IPS-NIHi7 (cell line): ENCODE data around the gene CLIC5.

Experiments
- DNase-seq: peaks from one replicate; pipeline ENCODE4 v3.0.0; 2012; ENCODE audit warnings: mixed read lengths; ENCODE audit errors: extremely low spot score

CLIC5 gene

DNA sequence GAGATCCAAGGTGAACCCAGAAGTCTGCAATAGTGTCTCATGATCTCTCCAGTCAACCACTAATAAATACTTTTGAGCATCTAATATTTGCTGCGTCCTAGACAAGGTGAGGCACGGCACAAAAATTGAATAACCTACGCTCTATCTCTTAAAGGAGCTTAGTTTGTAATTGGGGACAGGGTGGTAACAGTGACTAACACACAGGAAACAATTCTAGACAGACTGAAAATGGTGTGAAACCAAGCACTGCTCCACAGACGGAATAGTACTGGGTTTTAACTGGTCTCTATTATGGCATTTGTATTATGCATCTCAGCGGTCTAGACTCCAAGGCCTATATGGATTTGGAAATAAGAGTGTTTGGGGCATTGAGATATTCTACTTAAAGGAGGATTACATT lies 120.1 kb downstream of the CLIC5 start:
- DNase-seq: no peak

DNA sequence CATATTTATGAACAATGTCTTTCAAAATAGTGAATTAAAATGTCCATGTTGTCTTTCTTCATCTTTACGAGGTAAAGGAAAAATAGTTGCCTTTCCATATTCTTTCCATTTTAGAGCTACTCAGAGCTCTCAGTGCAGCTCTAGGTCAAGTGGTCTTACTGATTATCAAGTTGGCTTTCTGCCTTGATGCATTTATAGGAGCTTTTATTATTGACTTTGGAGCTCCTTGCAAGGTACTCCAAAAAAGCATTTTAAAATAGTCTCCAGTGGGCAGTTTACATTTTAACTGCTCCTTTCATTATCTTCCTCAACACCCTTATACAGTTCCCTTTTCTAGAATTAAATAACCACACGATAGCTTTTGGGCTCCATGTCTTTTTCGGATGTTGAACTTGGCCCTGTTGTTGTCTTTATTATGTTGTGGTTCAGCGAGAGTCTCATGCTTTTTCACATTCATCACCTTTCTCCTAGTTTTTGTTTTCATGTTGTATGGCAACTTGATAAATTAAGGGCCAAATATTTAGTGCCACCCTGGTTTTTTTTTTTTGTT lies 122.9 kb downstream of the CLIC5 start:
- no peak for DNase-seq

GRCh38 chr6:45892196-45892595 lies 123.5 kb downstream of the CLIC5 start:
- no peak for DNase-seq

DNA sequence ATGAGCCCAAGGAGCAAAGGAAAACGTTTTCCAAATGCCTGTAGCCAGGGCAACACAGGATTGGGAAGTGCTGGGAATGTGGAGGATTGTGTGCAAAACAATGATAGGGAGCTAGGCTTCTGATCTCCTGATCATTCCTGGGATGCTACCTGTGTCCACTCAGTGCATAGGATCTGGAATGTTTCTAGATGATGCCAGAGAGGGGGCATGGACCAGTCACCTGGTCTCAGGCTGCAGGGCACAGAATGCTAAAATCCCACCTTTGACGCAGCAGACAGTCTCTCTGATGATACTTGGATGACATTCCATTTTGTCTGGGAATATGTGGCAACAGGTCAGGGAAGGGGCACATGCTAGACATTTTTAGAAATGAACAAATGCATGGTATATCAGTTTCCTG lies 128.9 kb downstream of the CLIC5 start:
- DNase-seq: no peak

DNA sequence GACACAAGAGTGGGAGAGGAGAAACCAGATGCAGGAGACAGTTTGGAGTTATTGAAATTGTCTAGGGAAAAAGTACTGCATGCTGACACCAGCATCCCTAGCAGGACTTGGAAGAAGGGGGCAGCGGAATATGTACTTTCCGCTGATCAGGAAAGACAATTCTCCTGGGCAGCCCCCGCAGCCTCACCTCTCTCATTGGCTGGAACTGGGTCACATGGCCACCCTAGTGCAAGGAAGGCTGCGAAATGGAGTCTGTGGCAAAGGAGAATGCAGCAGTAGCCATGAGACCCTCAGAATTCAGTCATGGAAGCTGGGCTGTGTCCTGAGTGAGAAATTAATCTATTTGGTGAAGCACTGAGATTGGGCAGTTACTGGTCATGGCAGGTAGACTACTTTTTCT lies 131.3 kb downstream of the CLIC5 start:
- no peak for DNase-seq

DNA sequence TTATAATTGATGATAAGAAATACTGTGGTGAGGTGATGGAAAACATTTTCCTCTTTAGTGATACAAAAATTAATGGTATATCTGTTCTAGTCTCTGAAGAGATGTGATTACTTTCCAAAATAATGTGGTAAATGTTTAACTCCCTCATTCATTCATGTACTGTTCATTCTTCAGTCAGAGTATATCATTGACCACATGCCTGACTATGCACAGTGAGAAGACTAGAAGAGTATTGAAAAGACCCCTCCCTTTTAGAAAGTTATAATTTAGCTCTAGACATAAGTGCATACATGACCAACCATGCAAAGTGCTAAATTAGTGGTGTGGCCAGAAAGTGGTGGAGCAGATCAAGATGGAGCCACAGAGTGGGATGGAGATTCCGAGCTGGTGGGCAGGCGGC lies 133.0 kb downstream of the CLIC5 start:
- DNase-seq: no peak

- no peak for DNase-seq
These were observed 133.8 kb downstream of the CLIC5 start for GRCh38 chr6:45881705-45882467.

DNA sequence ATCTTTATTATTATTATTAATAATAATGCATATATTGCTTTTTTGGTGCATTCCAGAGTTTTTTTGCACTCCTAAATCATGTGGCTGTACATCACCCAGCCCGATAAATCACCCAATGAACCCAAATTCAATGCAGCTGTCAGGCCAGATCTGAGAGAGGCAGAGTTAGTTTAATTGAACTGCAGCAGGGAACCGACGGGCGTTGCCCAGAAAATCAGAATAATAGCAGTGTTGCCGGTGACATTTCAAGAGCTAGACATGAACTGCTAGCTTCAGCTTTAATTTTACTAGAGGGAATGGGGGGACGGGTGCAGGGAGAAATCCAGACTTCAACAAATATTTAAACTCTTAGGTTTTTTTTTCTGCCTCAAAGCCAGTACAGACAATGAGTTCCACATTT lies 135.0 kb downstream of the CLIC5 start:
- no peak for DNase-seq

DNA sequence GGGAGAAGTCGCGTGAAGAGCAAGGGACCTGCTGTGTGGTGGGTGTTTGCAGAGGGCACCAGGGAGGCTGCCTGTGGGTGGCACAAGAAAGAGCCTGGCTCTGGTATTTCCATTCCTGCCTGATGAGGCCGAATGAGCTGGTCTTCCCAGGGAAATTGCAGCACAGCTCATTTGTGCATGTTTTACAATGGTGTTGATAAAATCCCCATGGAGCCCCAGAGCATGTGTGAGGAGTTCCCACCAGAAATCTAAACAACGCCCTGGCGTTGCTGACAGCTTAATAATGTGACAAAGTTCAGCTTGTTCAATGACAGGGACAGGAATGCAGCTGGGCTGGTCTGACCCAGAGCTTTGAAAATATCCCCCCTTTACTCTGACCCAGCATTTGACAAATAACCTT lies 135.5 kb downstream of the CLIC5 start:
- DNase-seq: peak; percentile 19

DNA sequence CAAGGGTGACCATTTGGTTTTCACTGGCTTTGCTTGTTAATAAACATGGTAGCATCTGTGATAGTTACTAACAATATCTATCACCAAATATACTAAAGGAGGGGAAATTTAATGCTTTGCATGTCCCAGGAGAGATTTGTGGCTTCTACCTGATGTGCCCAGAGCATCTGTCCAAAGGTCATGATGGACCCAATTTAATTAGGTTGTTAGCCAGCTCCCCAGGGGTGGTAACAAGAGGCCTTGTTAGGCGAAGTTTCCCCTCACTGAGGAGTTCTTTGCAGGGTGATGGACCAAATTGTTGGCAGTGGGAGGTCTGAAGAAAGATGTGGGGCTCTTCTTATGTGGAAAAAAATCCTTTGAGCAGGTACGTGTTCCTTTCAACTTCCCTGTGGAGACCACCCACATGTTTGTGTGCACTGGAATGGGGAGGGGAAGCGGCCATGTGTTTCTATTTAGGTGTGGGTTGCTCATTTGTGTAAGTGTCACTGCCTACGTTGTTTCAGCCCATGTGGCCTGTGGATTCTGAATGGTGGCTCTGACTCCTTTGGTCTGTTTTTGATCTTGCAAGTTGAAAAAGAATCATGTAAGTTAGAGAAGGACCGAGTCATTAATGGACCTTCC lies 137.6 kb downstream of the CLIC5 start:
- DNase-seq: no peak

DNA sequence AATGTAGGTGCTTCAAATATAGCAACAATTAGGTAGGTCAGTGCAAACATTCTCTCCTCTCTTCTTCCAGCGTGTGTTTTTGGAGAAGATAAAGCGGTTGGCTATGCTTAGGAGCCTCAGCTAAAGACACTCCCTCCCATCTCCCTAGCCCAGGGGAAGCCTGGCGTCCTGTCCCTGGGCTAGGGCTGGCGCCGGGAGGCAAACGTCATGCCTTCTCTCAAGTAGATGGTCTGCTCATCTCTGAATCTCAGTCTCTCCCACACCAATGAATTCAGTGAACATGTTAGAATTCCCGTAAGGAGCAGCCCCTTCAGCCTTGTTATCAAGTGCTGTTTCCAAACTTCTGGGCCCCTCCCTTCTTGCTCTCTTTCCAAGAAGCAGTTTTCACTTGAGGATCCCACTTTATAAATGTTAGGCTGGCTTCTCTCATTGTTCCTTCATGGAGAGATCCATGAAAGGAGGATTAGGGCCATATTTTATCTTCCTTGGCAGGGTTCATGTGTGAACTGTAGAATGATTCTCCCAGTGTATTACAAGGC lies 142.8 kb downstream of the CLIC5 start:
- DNase-seq: no peak

- no peak for DNase-seq
These were observed 145.1 kb downstream of the CLIC5 start for GRCh38 chr6:45870531-45870930.

- DNase-seq: peak; percentile 47
These were observed 151.0 kb downstream of the CLIC5 start for GRCh38 chr6:45864651-45865050.

DNA sequence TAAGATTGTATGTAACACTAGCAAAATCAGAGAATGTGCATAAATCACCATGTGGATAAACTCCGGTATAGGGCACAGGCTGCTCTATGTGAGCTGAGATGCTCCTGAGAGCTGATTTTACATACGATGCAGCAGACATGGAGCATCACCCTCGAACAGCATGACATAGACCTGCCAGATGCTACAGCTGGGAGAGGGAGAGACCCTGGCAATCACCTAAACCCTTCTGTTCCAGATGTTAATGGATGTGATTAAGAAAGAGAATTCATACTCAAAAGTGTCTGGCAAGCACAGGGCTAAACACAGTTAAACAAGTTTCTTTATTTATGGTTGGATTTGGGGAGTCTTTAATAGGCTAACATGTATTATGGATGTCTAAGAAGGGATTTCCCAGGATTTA lies 157.0 kb downstream of the CLIC5 start:
- DNase-seq: no peak

DNA sequence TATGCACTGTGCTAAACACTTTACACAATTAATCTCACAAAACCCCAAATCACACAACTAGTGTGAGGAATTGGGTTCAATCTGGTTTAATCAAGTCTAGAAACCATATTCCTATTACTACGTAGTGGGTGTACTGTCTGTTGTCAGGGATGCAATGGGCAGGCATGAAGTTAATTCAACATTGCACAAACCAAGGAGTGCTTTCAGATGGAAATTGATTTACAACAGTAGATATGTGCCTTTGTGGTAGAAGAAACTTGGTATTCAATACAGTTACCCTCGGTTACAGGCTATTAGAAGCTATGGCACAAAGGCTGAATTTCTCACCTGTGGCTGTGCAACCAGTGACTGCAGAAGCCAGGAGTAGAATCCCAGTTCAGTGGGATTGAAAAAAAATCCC lies 157.8 kb downstream of the CLIC5 start:
- DNase-seq: no peak

GRCh38 chr6:45855642-45856394 lies 159.8 kb downstream of the CLIC5 start:
- no peak for DNase-seq

- DNase-seq: no peak
These were observed 161.4 kb downstream of the CLIC5 start for GRCh38 chr6:45854149-45854742.

DNA sequence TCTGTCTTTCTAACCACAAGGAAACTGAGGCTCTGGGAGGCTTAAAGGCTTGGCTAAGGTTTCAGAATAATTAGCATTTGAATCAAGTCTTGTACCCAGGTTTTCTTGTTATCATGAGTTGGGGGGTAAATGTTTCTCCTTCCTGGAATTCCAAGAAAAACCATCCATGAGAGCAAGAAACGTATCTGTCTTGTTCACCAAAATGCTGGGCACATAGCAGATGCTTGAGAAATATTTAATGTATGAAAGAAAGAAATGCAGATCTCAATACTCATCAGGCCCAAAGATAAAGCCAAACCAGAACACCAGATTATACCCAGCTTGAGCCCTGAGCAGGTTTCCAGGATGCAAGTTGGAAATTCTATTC lies 164.6 kb downstream of the CLIC5 start:
- no peak for DNase-seq

- DNase-seq: no peak
These were observed 165.2 kb downstream of the CLIC5 start for GRCh38 chr6:45850378-45851033.

DNA sequence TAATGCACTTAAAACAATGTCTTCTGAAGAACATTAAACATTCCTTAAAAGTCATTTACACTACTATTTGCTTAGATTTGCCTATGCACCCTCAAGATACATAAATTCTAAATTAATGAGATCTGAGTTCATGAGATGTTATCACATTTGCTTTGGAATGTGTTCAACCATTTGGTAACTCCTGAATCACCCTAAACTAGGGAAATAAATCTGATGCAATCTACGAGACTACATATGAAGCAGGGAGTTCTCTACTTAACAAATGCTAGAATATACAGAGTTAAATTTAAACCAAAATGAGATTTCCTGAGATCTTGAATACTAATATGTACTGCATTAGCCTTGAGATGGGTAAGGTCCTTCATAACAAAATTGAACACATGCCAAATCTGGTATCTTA lies 170.1 kb downstream of the CLIC5 start:
- no peak for DNase-seq

GRCh38 chr6:45844986-45845385 lies 170.7 kb downstream of the CLIC5 start:
- DNase-seq: no peak
